Measurements from ENCODE around the gene ERI2. TPM values are rescaled to one million over a fixed set of nuclear protein-coding genes. Genes with fewer than 3 reads are reported as not detected.

The ERI2 gene
- total and polyA plus RNA-seq, 12 donors, result 9.2 to 45.1 (median 21.7) TPM

DNA sequence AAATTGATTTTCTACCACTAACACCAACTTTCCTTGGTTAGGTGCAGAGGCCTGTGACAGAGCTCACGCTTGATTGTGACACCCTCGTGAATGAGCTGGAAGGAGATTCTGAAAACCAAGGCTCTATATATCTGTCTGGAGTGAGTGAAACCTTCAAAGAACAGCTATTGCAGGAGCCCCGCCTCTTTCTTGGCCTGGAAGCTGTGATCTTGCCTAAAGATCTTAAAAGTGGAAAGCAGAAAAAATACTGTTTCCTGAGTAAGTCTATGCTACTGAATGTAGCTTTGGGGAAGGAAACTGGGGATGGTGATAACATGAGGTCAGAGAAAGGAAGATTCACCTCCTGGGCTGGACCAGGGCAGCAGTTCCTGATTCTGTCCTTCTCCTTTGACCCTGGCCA is 38.3 kb upstream of the ERI2 start:
- Histone ChIP-seq H3K27ac (no peak overlapping the region), H3K36me3 (replicated peaks in 1 of 2) (no peaks in the 10 kb centered on the region), H3K9me3 (replicated peaks in 1 of 3) (no peaks in the 10 kb centered on the region), H3K4me1 (replicated peaks in 1 of 2) (no peaks in the 10 kb centered on the region), H3K4me3 (no peak overlapping the region), H3K27me3 (no peaks in the 10 kb centered on the region)
- TF ChIP-seq POLR2A (IDR thresholded peaks at IDR 0.05), result no peak
- TF ChIP-seq, protein P1, sequence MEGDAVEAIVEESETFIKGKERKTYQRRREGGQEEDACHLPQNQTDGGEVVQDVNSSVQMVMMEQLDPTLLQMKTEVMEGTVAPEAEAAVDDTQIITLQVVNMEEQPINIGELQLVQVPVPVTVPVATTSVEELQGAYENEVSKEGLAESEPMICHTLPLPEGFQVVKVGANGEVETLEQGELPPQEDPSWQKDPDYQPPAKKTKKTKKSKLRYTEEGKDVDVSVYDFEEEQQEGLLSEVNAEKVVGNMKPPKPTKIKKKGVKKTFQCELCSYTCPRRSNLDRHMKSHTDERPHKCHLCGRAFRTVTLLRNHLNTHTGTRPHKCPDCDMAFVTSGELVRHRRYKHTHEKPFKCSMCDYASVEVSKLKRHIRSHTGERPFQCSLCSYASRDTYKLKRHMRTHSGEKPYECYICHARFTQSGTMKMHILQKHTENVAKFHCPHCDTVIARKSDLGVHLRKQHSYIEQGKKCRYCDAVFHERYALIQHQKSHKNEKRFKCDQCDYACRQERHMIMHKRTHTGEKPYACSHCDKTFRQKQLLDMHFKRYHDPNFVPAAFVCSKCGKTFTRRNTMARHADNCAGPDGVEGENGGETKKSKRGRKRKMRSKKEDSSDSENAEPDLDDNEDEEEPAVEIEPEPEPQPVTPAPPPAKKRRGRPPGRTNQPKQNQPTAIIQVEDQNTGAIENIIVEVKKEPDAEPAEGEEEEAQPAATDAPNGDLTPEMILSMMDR (IDR thresholded peaks at IDR 0.05), result no peak
- no peak for DNase-seq
- 69 to 81% (median 75%) methylated on average over 3 of the region's 3 CpGs for WGBS, 4 donors
- intact Hi-C loops (cut with DNase I), result loop anchor here in 1 of 2 donors (10.0 kb wide), 1 partner anchor 240 kb away; no protein-coding TSS in a partner anchor

- H3K27me3 ChIP-seq, result no peaks in the 10 kb centered on the region
- DNase-seq, result no peak
- no peak overlapping the region for H3K4me3 ChIP-seq
- no peak overlapping the region for H3K27ac ChIP-seq
- no peaks in the 10 kb centered on the region for H3K36me3 ChIP-seq (replicated peaks in 1 of 2)
- H3K4me1 ChIP-seq (replicated peaks in 1 of 2), result no peaks in the 10 kb centered on the region
- no peaks in the 10 kb centered on the region for H3K9me3 ChIP-seq (replicated peaks in 1 of 3)
- 88 to 94% (median 91%) methylated on average over 2 of the region's 2 CpGs for WGBS, 4 donors
- no peak for TF ChIP-seq POLR2A (IDR thresholded peaks at IDR 0.05)
- intact Hi-C loops (cut with DNase I), result loop anchor here in 1 of 2 donors (10.0 kb wide), 1 partner anchor 241 kb away; no protein-coding TSS in a partner anchor
These were observed 37.8 kb upstream of the ERI2 start for GRCh38 chr16:20844054-20844453.

DNA sequence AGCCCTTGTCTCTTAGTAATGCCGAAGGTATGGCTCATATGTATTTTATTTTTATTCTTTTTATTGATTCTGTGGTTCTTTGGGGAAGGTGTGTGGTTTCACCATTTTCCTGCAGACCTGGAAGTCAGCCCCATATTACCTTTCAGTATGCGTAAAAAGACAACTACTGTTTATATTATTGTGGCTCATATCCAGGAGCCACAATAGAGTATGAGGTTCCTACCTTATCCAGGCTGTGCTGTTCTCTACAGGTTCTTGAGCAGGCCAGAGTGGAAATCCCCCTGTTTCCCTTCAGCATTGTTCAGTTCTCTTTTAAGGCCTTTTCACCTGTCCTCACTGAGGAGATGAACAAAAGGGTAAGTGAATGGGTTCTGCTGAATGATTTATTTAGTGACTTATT is 33.2 kb upstream of the ERI2 start:
- WGBS, 4 donors, result 92 to 100% (median 93%) methylated on average over 2 of the region's 2 CpGs
- DNase-seq, result no peak
- Histone ChIP-seq H3K27me3 (no peaks in the 10 kb centered on the region), H3K4me1 (replicated peaks in 1 of 2) (no peaks in the 10 kb centered on the region), H3K27ac (no peak overlapping the region), H3K36me3 (replicated peaks in 1 of 2) (no peaks in the 10 kb centered on the region), H3K9me3 (replicated peaks in 1 of 3) (no peaks in the 10 kb centered on the region), H3K4me3 (no peak overlapping the region)
- TF ChIP-seq, protein P1 (IDR thresholded peaks at IDR 0.05), result no peak
- no peak for TF ChIP-seq POLR2A (IDR thresholded peaks at IDR 0.05)
- intact Hi-C loops (cut with DNase I), result no loop called here

GRCh38 chr16:20838240-20838639 is 32.0 kb upstream of the ERI2 start:
- H3K36me3 ChIP-seq (replicated peaks in 1 of 2), result no peaks in the 10 kb centered on the region
- H3K27me3 ChIP-seq, result no peaks in the 10 kb centered on the region
- H3K9me3 ChIP-seq (replicated peaks in 1 of 3), result no peaks in the 10 kb centered on the region
- DNase-seq, result no peak
- no peak overlapping the region for H3K27ac ChIP-seq
- H3K4me1 ChIP-seq (replicated peaks in 1 of 2), result no peaks in the 10 kb centered on the region
- intact Hi-C loops (cut with DNase I), result no loop called here
- no peak overlapping the region for H3K4me3 ChIP-seq
- no peak for TF ChIP-seq POLR2A (IDR thresholded peaks at IDR 0.05)
- TF ChIP-seq, protein P1 (IDR thresholded peaks at IDR 0.05), result no peak
- WGBS, 4 donors, result 61 to 87% (median 73%) methylated on average over 1 of the region's 1 CpG

- intact Hi-C loops (cut with DNase I), result no loop called here
- TF ChIP-seq, protein P1 (IDR thresholded peaks at IDR 0.05), result no peak
- TF ChIP-seq POLR2A (IDR thresholded peaks at IDR 0.05), result no peak
- DNase-seq, result no peak
These were observed 26.8 kb upstream of the ERI2 start for GRCh38 chr16:20833086-20833485.

More at GRCh38 chr16:20833086-20833485, 26.8 kb upstream of the ERI2 start:
- H3K9me3 ChIP-seq (replicated peaks in 1 of 3), result no peaks in the 10 kb centered on the region
- H3K36me3 ChIP-seq (replicated peaks in 1 of 2), result no peaks in the 10 kb centered on the region
- no peaks in the 10 kb centered on the region for H3K27me3 ChIP-seq
- H3K4me3 ChIP-seq, result no peak overlapping the region
- H3K27ac ChIP-seq, result no peak overlapping the region
- WGBS, 4 donors, result 84 to 97% (median 89%) methylated on average over 2 of the region's 2 CpGs
- H3K4me1 ChIP-seq (replicated peaks in 1 of 2), result no peaks in the 10 kb centered on the region
